Measurements from ENCODE around the gene SEPTIN5. TPM values are rescaled to one million over a fixed set of nuclear protein-coding genes. Genes with fewer than 3 reads are reported as not detected.

Gene SEPTIN5
- polyA plus RNA-seq, 1 of the 3 experiments (the other 2 are of a cell fraction), result 14.0 TPM

GRCh38 chr22:19738664-19739447 lies 24.6 kb downstream of the SEPTIN5 start:
- WGBS (ENCODE audit: low lambda C conversion rate), result 74% methylated on average over 22 of the region's 31 CpGs
- no peak overlapping the region for H3K4me3 ChIP-seq (ENCODE audit: low read depth in 2 of 2, low read length in 1 of 2)
- DNase-seq, result no peak
- no peaks in the 10 kb centered on the region for H3F3A ChIP-seq (replicated peaks; ENCODE audit: insufficient read depth)
- H3K4me2 ChIP-seq, result no peak overlapping the region
- H3K9me3 ChIP-seq, result no peaks in the 10 kb centered on the region
- H3K36me3 ChIP-seq (replicated peaks in 1 of 2; ENCODE audit: control insufficient read depth in 1 of 2, insufficient read depth in 2 of 2, low read length in 1 of 2), result no peaks in the 10 kb centered on the region
- H2AFZ ChIP-seq (ENCODE audit: low read depth), result no peak overlapping the region
- ChIA-PET POLR2A (no interaction called here), CTCF (interaction anchor here (0.8 to 1.3 kb wide), 2 partner anchors 138 to 171 kb away, joined by 3 to 6 read pairs; no protein-coding TSS in a partner anchor)
- no peak overlapping the region for H3K9ac ChIP-seq
- no peak overlapping the region for H3K27ac ChIP-seq (ENCODE audit: low read depth in 2 of 2, low read length in 1 of 2)
- peaks cover 0 to 8% of the 10 kb centered on the region in 2 experiments; a peak in 1 of 4 replicates for H3K4me1 ChIP-seq (ENCODE audit: control insufficient read depth in 1 of 2, insufficient read depth in 2 of 2, low read depth in 1 of 2, low read length in 1 of 2)
- H4K20me1 ChIP-seq (ENCODE audit: insufficient read depth), result no peaks in the 10 kb centered on the region
- H3K79me2 ChIP-seq (ENCODE audit: insufficient read depth), result no peaks in the 10 kb centered on the region
- TF ChIP-seq, protein P1, sequence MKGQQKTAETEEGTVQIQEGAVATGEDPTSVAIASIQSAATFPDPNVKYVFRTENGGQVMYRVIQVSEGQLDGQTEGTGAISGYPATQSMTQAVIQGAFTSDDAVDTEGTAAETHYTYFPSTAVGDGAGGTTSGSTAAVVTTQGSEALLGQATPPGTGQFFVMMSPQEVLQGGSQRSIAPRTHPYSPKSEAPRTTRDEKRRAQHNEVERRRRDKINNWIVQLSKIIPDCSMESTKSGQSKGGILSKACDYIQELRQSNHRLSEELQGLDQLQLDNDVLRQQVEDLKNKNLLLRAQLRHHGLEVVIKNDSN (IDR thresholded peaks at IDR 0.05; ENCODE audit: borderline replicate concordance, low read depth), result no peak
- no peak for TF ChIP-seq FOXM1 (IDR thresholded peaks at IDR 0.05; ENCODE audit: low read depth)
- TF ChIP-seq RXRA (IDR thresholded peaks at IDR 0.05; ENCODE audit: borderline replicate concordance, low read depth), result no peak
- no peak for TF ChIP-seq FOXJ3 (CRISPR knock-in tag; IDR thresholded peaks at IDR 0.05)
- no peak for TF ChIP-seq MAX (IDR thresholded peaks at IDR 0.05; ENCODE audit: low read depth)
- TF ChIP-seq RAD21 (IDR thresholded peaks at IDR 0.05; ENCODE audit: low read length), result no peak
- TF ChIP-seq FOSL2 (IDR thresholded peaks at IDR 0.05; ENCODE audit: borderline replicate concordance, low read depth), result no peak
- H3K27me3 ChIP-seq (ENCODE audit: insufficient read depth), result no peaks in the 10 kb centered on the region
- H3K9me2 ChIP-seq, result no peaks in the 10 kb centered on the region

- no peaks in the 10 kb centered on the region for H3K27me3 ChIP-seq (ENCODE audit: insufficient read depth)
- ChIA-PET POLR2A (no interaction called here), CTCF (interaction anchor here (1.4 to 5.1 kb wide), 3 partner anchors 8 to 208 kb away, joined by 5 to 49 read pairs (median 5); no protein-coding TSS in a partner anchor)
- H3K9ac ChIP-seq, result no peak overlapping the region
- no peaks in the 10 kb centered on the region for H3K9me3 ChIP-seq
- no peak for DNase-seq
- WGBS (ENCODE audit: low lambda C conversion rate), result 100% methylated on average over 3 of the region's 16 CpGs
- no peak overlapping the region for H3K27ac ChIP-seq (ENCODE audit: low read depth in 2 of 2, low read length in 1 of 2)
- TF ChIP-seq FOSL2 (IDR thresholded peaks at IDR 0.05; ENCODE audit: borderline replicate concordance, low read depth) (no peak), RCOR1 (IDR thresholded peaks at IDR 0.05; ENCODE audit: low read length) (no peak), GABPA (IDR thresholded peaks at IDR 0.05; ENCODE audit: low read depth) (no peak), SIN3A (IDR thresholded peaks at IDR 0.05; ENCODE audit: borderline replicate concordance, low read depth, low read length) (no peak), MXI1 (IDR thresholded peaks at IDR 0.05; ENCODE audit: low read depth, low read length) (no peak), MAX (IDR thresholded peaks at IDR 0.05; ENCODE audit: low read depth) (no peak), EZH2phosphoT487 (IDR thresholded peaks at IDR 0.05; ENCODE audit: borderline replicate concordance, low read depth) (no peak), NRF1 (IDR thresholded peaks at IDR 0.05; ENCODE audit: low read depth, low read length) (no peak)
- TF ChIP-seq, protein P1 (IDR thresholded peaks at IDR 0.05; ENCODE audit: borderline replicate concordance, low read depth), result no peak
- TF ChIP-seq, protein P2, sequence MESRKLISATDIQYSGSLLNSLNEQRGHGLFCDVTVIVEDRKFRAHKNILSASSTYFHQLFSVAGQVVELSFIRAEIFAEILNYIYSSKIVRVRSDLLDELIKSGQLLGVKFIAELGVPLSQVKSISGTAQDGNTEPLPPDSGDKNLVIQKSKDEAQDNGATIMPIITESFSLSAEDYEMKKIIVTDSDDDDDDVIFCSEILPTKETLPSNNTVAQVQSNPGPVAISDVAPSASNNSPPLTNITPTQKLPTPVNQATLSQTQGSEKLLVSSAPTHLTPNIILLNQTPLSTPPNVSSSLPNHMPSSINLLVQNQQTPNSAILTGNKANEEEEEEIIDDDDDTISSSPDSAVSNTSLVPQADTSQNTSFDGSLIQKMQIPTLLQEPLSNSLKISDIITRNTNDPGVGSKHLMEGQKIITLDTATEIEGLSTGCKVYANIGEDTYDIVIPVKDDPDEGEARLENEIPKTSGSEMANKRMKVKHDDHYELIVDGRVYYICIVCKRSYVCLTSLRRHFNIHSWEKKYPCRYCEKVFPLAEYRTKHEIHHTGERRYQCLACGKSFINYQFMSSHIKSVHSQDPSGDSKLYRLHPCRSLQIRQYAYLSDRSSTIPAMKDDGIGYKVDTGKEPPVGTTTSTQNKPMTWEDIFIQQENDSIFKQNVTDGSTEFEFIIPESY (IDR thresholded peaks at IDR 0.05; ENCODE audit: borderline replicate concordance, low read depth), result no peak
- no peaks in the 10 kb centered on the region for H3K79me2 ChIP-seq (ENCODE audit: insufficient read depth)
- peaks cover 0 to 8% of the 10 kb centered on the region in 2 experiments; a peak in 1 of 4 replicates for H3K4me1 ChIP-seq (ENCODE audit: control insufficient read depth in 1 of 2, insufficient read depth in 2 of 2, low read depth in 1 of 2, low read length in 1 of 2)
- H3K9me2 ChIP-seq, result no peaks in the 10 kb centered on the region
- H2AFZ ChIP-seq (ENCODE audit: low read depth), result no peak overlapping the region
- no peaks in the 10 kb centered on the region for H3K36me3 ChIP-seq (replicated peaks in 1 of 2; ENCODE audit: control insufficient read depth in 1 of 2, insufficient read depth in 2 of 2, low read length in 1 of 2)
- no peak overlapping the region for H3K4me2 ChIP-seq
- H3K4me3 ChIP-seq (ENCODE audit: low read depth in 2 of 2, low read length in 1 of 2), result no peak overlapping the region
- H4K20me1 ChIP-seq (ENCODE audit: insufficient read depth), result no peaks in the 10 kb centered on the region
- H3F3A ChIP-seq (replicated peaks; ENCODE audit: insufficient read depth), result no peaks in the 10 kb centered on the region
These were observed 25.2 kb downstream of the SEPTIN5 start for GRCh38 chr22:19739448-19739895.
